Hematopoietic multipotent progenitor cell treated with erythropoietin and hydrocortisone succinate and interleukin-3 and kit ligand, for 4 days (in vitro differentiated cells): ENCODE data around the gene NCKAP5.

Source experiments
- DNase-seq: peaks from one replicate; pipeline ENCODE4 v3.0.0-alpha.2; 2015

Gene NCKAP5

GRCh38 chr2:132975193-132976105 lies 592.8 kb downstream of the NCKAP5 start:
- no peak for DNase-seq

- DNase-seq = no peak
Measured at GRCh38 chr2:132974467-132975095, 593.7 kb downstream of the NCKAP5 start.

GRCh38 chr2:132971310-132972061 lies 596.8 kb downstream of the NCKAP5 start:
- no peak for DNase-seq

GRCh38 chr2:132969371-132969985 lies 598.8 kb downstream of the NCKAP5 start:
- DNase-seq = no peak

- no peak for DNase-seq
Measured at GRCh38 chr2:132965460-132965859, 602.8 kb downstream of the NCKAP5 start.

GRCh38 chr2:132963161-132963560 lies 605.1 kb downstream of the NCKAP5 start:
- no peak for DNase-seq

- DNase-seq = no peak
Measured at GRCh38 chr2:132958887-132959286, 609.4 kb downstream of the NCKAP5 start.

GRCh38 chr2:132955871-132956615 lies 612.2 kb downstream of the NCKAP5 start:
- no peak for DNase-seq

- no peak for DNase-seq
Measured at GRCh38 chr2:132953771-132954170, 614.5 kb downstream of the NCKAP5 start.

- no peak for DNase-seq
Measured at GRCh38 chr2:132951008-132951714, 617.1 kb downstream of the NCKAP5 start.

- DNase-seq = no peak
Measured at GRCh38 chr2:132949108-132949507, 619.2 kb downstream of the NCKAP5 start.

- DNase-seq = no peak
Measured at GRCh38 chr2:132948211-132948610, 620.1 kb downstream of the NCKAP5 start.

- no peak for DNase-seq
Measured at GRCh38 chr2:132943829-132944228, 624.4 kb downstream of the NCKAP5 start.

- no peak for DNase-seq
Measured at GRCh38 chr2:132941296-132942020, 626.8 kb downstream of the NCKAP5 start.

- DNase-seq = no peak
Measured at GRCh38 chr2:132937629-132938028, 630.6 kb downstream of the NCKAP5 start.

- no peak for DNase-seq
Measured at GRCh38 chr2:132936791-132937190, 631.5 kb downstream of the NCKAP5 start.

- no peak for DNase-seq
Measured at GRCh38 chr2:132936261-132936660, 632.0 kb downstream of the NCKAP5 start.

- no peak for DNase-seq
Measured at GRCh38 chr2:132929786-132930185, 638.5 kb downstream of the NCKAP5 start.

GRCh38 chr2:132923787-132924186 lies 644.5 kb downstream of the NCKAP5 start:
- no peak for DNase-seq

GRCh38 chr2:132915812-132916549 lies 652.3 kb downstream of the NCKAP5 start:
- no peak for DNase-seq
